Muscle of arm (tissue), 12 donors: ENCODE results near the gene CSNK1D. TPM values are rescaled to one million over a fixed set of nuclear protein-coding genes. Genes with fewer than 3 reads are reported as not detected.
"Not testable (repeated sequence)": the region's sequence is repeated elsewhere in the genome, so short reads cannot be mapped to it uniquely, and the experiment has no call there.

ENCODE experiments used
- DNase-seq: peaks from one replicate; pipeline ENCODE4 v3.0.0-alpha.2; 2013
- polyA plus RNA-seq, 12 donors: library from polyadenylated mRNA; unstranded; fragments of 120-200 nt; gene quantifications; one replicate each; pipeline ENCODE4 v1.2.1, GENCODE V29; 2013; ENCODE audit not compliant: insufficient read length in 12 of 12

Gene CSNK1D
- polyA plus RNA-seq, 12 donors = 59.7 to 121 (median 65.0) TPM; not detected in 1

DNA sequence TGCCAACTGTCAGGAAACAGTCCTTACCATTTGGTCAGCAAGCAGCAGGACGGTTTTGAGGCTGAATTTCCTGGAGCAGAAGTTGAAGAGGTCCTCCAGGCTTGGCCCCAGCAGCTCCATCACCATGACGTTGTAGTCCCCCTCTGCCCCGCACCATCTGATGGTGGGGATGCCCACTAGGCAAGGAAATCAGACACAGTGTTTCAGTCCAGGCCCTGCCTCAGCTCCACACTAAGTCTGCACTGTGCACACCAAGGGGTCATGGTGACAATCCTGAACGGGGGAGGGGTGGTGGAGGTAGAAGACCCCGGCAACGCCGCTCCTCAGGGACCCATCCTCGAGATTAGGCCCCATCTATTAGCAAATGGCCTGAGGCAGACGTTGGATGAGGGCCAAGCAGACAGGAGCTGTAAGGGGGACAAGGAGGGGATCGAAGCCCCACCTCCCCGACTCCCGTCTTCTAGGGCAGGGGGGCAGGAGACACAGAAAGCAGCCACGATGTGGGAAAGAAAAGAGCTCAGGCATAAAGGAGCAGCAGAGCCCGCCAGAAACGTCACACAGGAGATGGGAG, 18.0 kb downstream of the CSNK1D start:
- no peak for DNase-seq

- DNase-seq = not testable (repeated sequence)
Observed at GRCh38 chr17:82254746-82255145, 18.8 kb downstream of the CSNK1D start.

GRCh38 chr17:82254096-82254495, 19.4 kb downstream of the CSNK1D start:
- not testable (repeated sequence) for DNase-seq

DNA sequence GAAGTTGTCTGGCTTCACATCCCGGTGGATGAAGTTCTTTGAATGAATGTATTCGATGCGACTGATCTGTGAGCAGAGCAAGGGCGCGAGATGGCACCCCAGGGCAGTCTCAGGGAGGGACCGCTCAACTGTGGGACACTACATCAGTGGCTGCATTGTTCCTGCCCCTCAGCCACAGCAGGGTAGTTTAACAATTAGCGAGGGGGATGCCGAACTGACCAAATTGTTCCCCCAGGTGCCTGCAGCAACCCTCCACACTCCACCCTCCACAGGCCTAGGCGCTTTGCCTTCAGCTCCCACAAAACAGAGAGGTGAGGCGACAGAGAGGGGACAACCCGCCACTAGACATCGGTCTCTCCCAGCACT, 20.3 kb downstream of the CSNK1D start:
- DNase-seq = no peak

DNA sequence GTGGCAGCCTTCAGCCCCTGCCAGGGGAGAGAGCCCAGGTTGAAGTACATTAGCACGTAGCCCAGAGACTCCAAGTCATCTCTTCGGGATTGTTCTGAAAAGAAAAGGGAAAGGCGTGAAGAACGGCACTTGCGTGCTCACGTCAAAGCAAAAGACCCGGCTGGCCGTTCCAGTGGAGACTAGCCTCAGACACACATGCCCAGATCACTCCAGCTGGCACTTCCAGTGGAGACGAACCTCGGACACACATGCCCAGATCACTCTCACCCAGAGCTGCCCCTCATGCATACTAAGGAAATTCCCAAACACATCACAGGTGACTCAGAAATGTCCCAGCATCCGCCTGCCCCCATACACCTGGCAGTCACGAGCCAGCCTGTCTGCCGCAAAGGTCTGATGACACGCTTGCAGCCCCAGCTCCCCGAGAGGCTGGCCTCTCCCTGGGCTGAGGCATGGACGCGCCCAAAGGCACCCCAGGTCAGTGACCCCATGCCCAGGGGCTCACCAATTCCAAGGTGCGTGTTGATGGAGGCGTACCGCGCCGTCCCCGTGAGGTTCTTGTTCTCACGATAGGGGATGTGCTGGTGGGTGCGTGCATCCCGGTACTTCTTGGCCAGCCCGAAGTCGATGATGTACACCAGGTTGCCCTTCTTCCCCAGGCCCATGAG, 20.9 kb downstream of the CSNK1D start:
- DNase-seq = no peak

DNA sequence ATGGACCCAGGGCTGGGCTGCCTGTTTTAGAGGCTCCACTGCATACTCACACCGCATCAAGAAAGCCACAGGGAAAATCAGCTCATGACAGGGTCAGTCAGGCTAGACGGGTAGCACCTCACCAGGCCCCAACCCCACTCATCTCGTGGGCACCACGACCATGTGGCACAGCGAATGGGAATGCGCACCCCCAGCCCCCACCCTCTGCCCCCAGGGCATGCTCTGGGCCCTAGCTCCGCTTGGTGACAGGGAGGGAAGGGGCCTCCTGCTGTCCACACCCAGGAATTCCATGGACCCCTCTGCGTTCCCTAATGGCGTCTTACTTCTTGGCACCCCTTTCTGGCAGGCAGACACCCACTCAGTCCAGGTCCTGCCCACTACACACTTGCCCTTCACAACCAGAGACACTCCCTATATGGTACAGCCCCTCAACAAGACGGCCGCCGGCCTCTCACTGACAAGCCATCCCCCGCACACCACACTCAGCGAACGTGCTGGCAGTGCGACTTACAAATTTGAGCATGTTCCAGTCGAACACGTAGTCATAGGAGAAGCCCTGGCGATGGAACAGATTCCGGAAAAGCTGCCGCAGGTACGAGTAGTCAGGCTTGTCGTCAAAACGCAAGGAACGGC, 22.5 kb downstream of the CSNK1D start:
- no peak for DNase-seq

- no peak for DNase-seq
Observed at GRCh38 chr17:82249896-82250581, 23.5 kb downstream of the CSNK1D start.

- no peak for DNase-seq
Observed at GRCh38 chr17:82248815-82249674, 24.5 kb downstream of the CSNK1D start.

DNA sequence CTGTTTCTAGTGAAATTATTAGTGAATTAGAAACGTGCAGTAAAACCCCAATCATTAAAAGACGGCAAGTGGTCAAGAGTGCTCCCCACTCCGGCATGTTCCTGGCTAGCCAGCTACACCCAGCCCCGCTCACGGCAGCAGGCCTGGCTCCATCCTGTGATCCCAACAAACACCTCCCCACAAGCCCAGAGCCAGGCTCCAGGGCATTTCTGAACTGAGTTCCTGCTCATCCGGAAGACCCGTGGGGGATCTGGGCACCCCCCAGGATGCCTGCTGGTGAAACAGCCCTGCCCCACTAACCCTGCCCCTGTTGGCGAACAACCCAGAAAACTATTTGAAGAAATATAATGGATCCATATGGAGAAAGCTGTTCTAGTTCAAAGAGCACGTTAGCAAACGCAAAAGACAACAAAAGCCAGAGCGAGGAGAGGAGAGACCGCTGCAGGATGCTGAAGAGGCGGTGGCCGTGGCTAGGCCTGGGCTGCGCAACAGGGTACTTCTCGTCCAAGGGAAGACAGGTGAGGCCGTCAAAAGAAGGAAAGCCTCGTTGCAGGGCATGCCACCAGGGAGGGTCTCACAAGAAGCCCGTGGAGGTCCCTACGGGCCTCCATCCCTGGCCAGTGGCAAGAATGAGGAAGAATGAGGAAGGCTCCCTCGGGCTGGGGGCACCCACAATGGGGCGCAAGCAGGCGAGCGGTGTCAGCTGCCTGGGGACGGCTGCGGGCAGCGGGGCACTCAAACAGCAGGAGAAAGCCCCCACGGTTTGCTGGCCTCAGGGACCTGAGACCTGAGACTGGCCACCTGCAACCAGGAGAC, 25.4 kb downstream of the CSNK1D start:
- DNase-seq = no peak

DNA sequence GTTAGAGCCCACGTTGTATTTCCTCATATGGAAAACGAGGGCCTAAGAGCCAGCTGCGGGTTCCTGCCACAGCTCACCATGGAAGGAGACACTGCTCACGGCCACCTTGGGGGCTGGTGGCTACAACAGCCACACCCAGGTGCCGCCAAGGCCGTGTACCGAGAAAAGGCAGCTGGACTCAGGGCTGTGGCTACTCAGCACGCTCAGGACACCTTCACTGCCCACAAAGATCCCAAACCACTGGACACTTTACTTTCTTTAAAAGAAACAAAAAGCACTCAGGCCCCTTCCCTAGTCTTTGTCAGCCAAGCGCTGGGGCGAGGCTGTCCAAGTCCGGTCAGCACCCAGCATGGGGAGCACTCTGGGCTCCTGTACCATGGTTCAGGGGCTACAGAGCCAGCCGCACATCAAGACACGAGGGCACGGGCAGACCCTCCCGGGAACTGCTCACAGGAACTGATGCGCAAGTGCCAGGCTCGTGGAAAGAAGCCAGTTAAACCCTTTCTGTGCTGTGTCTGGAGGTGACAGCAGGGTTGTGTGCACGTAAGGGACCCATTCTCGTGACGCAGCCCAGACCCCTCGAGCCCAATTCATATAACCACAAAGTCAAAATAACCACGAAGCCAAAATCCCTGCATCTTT, 26.2 kb downstream of the CSNK1D start:
- DNase-seq = no peak

GRCh38 chr17:82246365-82247181, 26.9 kb downstream of the CSNK1D start:
- DNase-seq = no peak

GRCh38 chr17:82246040-82246364, 27.5 kb downstream of the CSNK1D start:
- no peak for DNase-seq

- no peak for DNase-seq
Observed at GRCh38 chr17:82245134-82246039, 28.1 kb downstream of the CSNK1D start.

DNA sequence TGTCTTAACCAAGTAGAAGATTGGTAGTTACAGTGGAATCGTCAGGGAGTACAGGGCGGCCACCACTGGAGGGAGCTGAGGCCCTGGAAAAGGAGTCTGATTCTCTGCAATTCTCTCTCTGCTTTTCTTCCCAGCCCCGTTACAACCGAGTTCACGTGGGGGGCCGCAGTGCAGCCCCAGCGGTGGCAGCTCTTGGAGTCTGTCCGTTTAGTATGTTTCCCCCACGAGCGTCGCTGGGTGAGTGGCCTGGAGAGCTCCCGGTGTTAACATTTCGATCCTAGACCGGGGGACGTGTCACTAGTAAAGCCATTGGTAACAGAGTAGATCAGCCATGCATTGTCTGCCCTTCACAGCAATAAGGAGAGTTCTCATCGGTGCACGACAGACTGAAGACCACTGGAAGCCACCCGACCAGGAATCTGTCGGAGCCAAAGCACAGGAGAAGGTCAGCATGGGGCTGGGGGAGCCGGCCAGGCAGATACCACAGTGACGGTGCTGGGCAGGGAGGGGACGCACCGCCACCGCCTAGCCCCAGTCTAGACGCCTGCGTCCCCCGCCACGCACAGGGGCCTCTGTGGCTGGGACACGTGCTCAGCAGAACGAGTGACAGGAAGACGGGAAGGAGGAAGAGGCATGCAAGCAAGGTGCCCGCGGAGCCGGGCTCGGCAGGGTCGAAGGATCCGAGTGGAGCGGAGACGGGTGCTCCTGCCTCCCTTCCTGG, 28.9 kb downstream of the CSNK1D start:
- DNase-seq = no peak

GRCh38 chr17:82243648-82244412, 29.7 kb downstream of the CSNK1D start:
- DNase-seq = no peak

DNA sequence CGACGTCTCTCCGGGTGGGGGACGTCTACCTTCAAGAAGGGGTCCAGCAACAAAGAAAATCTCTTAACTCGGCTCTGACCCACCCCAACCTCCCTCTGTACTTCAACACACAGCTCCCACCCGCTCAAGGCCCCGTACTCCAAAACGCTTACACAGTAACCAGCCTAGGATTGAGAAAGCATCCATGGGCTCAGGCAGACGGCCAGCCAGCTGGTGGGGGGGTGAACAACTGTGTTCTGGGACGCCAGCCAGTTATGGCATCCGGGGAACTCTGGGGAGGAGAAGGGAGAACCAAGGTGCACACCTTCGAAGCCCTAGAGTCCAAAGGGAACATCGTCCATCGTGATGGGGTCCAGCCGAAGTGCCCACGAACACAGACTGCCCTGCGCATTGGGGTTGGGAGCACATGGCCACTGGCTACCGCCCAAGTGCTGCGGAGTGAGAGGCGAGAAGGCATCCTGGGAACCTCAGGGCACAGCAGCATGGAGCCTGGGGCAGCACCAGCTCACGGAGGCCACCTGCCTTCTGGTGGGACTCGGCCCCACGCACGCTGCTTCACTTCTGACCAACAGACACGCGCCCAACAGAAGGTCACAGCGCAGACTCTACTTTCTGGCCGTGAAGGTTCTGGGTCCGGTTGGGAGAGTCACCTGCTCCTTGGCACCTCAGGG, 30.4 kb downstream of the CSNK1D start:
- peak; percentile 63 for DNase-seq

- no peak for DNase-seq
Observed at GRCh38 chr17:82242698-82242976, 30.9 kb downstream of the CSNK1D start.
